ENCODE results near the gene LCE2A. TPM values are rescaled to one million over a fixed set of nuclear protein-coding genes. Genes with fewer than 3 reads are reported as not detected.
"Not testable (repeated sequence)": the region's sequence is repeated elsewhere in the genome, so short reads cannot be mapped to it uniquely, and the experiment has no call there.

LCE2A gene
- polyA plus RNA-seq, 1 donor (not counting 4 experiments of a cell fraction or from before 2014, with no cell fraction given) = 0.16 TPM

DNA sequence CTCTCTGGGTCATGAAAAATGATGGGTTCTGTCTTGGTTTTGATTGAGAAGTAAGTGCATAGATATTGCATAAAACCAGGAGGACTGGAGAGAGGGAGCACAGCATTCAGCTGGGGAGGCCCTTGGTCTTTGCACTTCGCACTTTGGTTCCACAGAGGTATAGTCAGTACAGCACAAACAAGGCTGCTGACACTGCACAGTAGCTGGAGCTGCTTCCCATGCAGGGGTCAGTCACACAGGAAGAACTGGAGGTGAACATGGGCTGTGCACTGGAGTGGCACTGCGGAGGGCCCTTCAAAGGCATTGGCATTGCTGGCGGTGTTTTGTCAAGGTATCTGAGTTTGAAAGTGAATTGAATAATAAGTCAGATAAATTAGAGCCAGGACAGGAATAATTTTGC is 39.5 kb upstream of the LCE2A start:
- dilution Hi-C loops (cut with MboI; ENCODE audit: extremely low pct_ligation_motif_present, low sequenced_read_pairs) = no loop called here
- H3K4me2 ChIP-seq (ENCODE audit: control insufficient read depth, extremely low read depth, insufficient read depth, low read depth, low read length) = no peak overlapping the region
- TF ChIP-seq, protein P1, sequence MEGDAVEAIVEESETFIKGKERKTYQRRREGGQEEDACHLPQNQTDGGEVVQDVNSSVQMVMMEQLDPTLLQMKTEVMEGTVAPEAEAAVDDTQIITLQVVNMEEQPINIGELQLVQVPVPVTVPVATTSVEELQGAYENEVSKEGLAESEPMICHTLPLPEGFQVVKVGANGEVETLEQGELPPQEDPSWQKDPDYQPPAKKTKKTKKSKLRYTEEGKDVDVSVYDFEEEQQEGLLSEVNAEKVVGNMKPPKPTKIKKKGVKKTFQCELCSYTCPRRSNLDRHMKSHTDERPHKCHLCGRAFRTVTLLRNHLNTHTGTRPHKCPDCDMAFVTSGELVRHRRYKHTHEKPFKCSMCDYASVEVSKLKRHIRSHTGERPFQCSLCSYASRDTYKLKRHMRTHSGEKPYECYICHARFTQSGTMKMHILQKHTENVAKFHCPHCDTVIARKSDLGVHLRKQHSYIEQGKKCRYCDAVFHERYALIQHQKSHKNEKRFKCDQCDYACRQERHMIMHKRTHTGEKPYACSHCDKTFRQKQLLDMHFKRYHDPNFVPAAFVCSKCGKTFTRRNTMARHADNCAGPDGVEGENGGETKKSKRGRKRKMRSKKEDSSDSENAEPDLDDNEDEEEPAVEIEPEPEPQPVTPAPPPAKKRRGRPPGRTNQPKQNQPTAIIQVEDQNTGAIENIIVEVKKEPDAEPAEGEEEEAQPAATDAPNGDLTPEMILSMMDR (optimal IDR thresholded peaks at IDR 0.05 in 1 of 3, IDR thresholded peaks at IDR 0.05 in 1 of 3, conservative IDR thresholded peaks at IDR 0.05 in 1 of 3; ENCODE audit: extremely low read depth in 1 of 3, insufficient read depth in 2 of 3, low read length in 3 of 3) = no peak
- TF ChIP-seq EZH2 (IDR thresholded peaks at IDR 0.05; ENCODE audit: low read length) = no peak

GRCh38 chr1:152663098-152663497 is 35.0 kb upstream of the LCE2A start, which contains the start of gene LCE2D:
Gene LCE2D, plus strand, starts transcription at chr1:152663380. Its CDS starts 726 bp downstream, at chr1:152664106.
- H3K27ac ChIP-seq (ENCODE audit: control insufficient read depth, insufficient read depth, low read length) = no peak within 1 kb of the TSS
- H3K79me2 ChIP-seq (ENCODE audit: control insufficient read depth, insufficient read depth, low read length) = no peaks in the 10 kb centered on the region
- TF ChIP-seq, protein P1 (optimal IDR thresholded peaks at IDR 0.05 in 1 of 3, IDR thresholded peaks at IDR 0.05 in 1 of 3, conservative IDR thresholded peaks at IDR 0.05 in 1 of 3; ENCODE audit: extremely low read depth in 1 of 3, insufficient read depth in 2 of 3, low read length in 3 of 3) = no peak
- TF ChIP-seq EZH2 (IDR thresholded peaks at IDR 0.05; ENCODE audit: low read length) = no peak
- no peaks in the 10 kb centered on the region for H3K9me3 ChIP-seq (ENCODE audit: control insufficient read depth, low read depth, low read length)
- no peak within 1 kb of the TSS for H3K4me2 ChIP-seq (ENCODE audit: control insufficient read depth, extremely low read depth, insufficient read depth, low read depth, low read length)
- H3K9ac ChIP-seq (ENCODE audit: control insufficient read depth, extremely low read depth, insufficient read depth, low read length) = no peak within 1 kb of the TSS
- DNase-seq (ENCODE audit: low read depth, low spot score) (no peak), FAIRE-seq (no peak)
- H3K27me3 ChIP-seq (ENCODE audit: control insufficient read depth, extremely low read depth, insufficient read depth, low read length) = peaks cover 18% of the 10 kb centered on the region
- H3K4me3 ChIP-seq (ENCODE audit: control insufficient read depth in 2 of 3, extremely low read depth in 1 of 3, insufficient read depth in 2 of 3, low read depth in 1 of 3, low read length in 3 of 3) = no peak within 1 kb of the TSS
- no peaks in the 10 kb centered on the region for H3K36me3 ChIP-seq (ENCODE audit: control insufficient read depth in 2 of 2, extremely low read depth in 1 of 2, insufficient read depth in 2 of 2, low read length in 2 of 2)
- no peaks in the 10 kb centered on the region for H3K9me1 ChIP-seq (ENCODE audit: control insufficient read depth, extremely low read depth, insufficient read depth, low read length)
- no peaks in the 10 kb centered on the region for H3K4me1 ChIP-seq (ENCODE audit: control insufficient read depth, extremely low read depth, insufficient read depth, low read length)
- dilution Hi-C loops (cut with MboI; ENCODE audit: extremely low pct_ligation_motif_present, low sequenced_read_pairs) = no loop called here
- no peak within 1 kb of the TSS for H2AFZ ChIP-seq (ENCODE audit: control insufficient read depth, low read length)
- H4K20me1 ChIP-seq (ENCODE audit: control insufficient read depth, extremely low read depth, insufficient read depth, low read length) = no peaks in the 10 kb centered on the region

More for the DNA sequence above, 39.5 kb upstream of the LCE2A start:
- no peak overlapping the region for H3K4me3 ChIP-seq (ENCODE audit: control insufficient read depth in 2 of 3, extremely low read depth in 1 of 3, insufficient read depth in 2 of 3, low read depth in 1 of 3, low read length in 3 of 3)
- DNase-seq (ENCODE audit: low read depth, low spot score) (no peak), FAIRE-seq (no peak)
- H3K36me3 ChIP-seq (ENCODE audit: control insufficient read depth in 2 of 2, extremely low read depth in 1 of 2, insufficient read depth in 2 of 2, low read length in 2 of 2) = no peaks in the 10 kb centered on the region
- peaks cover 7% of the 10 kb centered on the region for H3K27me3 ChIP-seq (ENCODE audit: control insufficient read depth, extremely low read depth, insufficient read depth, low read length)
- no peaks in the 10 kb centered on the region for H3K9me3 ChIP-seq (ENCODE audit: control insufficient read depth, low read depth, low read length)
- no peaks in the 10 kb centered on the region for H4K20me1 ChIP-seq (ENCODE audit: control insufficient read depth, extremely low read depth, insufficient read depth, low read length)
- no peak overlapping the region for H3K9ac ChIP-seq (ENCODE audit: control insufficient read depth, extremely low read depth, insufficient read depth, low read length)
- H3K79me2 ChIP-seq (ENCODE audit: control insufficient read depth, insufficient read depth, low read length) = no peaks in the 10 kb centered on the region
- H3K27ac ChIP-seq (ENCODE audit: control insufficient read depth, insufficient read depth, low read length) = no peak overlapping the region
- peaks cover 6% of the 10 kb centered on the region for H3K4me1 ChIP-seq (ENCODE audit: control insufficient read depth, extremely low read depth, insufficient read depth, low read length)
- no peak overlapping the region for H2AFZ ChIP-seq (ENCODE audit: control insufficient read depth, low read length)
- no peaks in the 10 kb centered on the region for H3K9me1 ChIP-seq (ENCODE audit: control insufficient read depth, extremely low read depth, insufficient read depth, low read length)

DNA sequence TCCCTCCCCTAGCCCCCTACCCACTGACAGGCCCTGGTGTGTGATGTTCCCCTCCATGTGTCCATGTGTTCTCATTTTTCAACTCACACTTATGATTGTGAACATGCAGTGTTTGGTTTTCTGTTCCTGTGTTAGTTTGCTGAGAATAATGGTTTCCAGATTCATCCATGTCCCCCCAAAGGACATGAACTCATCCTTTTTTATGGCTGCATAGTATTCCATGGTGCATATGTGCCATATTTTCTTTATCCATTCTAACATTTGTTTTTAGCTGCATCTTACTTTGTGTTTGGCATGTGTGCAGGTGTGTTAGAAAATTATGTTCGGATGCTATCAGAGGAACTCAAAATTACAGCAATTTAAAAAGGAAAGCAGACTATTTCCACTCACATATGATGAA is 32.0 kb upstream of the LCE2A start:
- H3K36me3 ChIP-seq (ENCODE audit: control insufficient read depth in 2 of 2, extremely low read depth in 1 of 2, insufficient read depth in 2 of 2, low read length in 2 of 2); H3K79me2 ChIP-seq (ENCODE audit: control insufficient read depth, insufficient read depth, low read length); H2AFZ ChIP-seq (ENCODE audit: control insufficient read depth, low read length); H3K9ac ChIP-seq (ENCODE audit: control insufficient read depth, extremely low read depth, insufficient read depth, low read length); DNase-seq (ENCODE audit: low read depth, low spot score); H3K4me3 ChIP-seq (ENCODE audit: control insufficient read depth in 2 of 3, extremely low read depth in 1 of 3, insufficient read depth in 2 of 3, low read depth in 1 of 3, low read length in 3 of 3); FAIRE-seq; H3K9me3 ChIP-seq (ENCODE audit: control insufficient read depth, low read depth, low read length); dilution Hi-C loops (cut with MboI; ENCODE audit: extremely low pct_ligation_motif_present, low sequenced_read_pairs); H3K27ac ChIP-seq (ENCODE audit: control insufficient read depth, insufficient read depth, low read length); H4K20me1 ChIP-seq (ENCODE audit: control insufficient read depth, extremely low read depth, insufficient read depth, low read length); H3K4me2 ChIP-seq (ENCODE audit: control insufficient read depth, extremely low read depth, insufficient read depth, low read depth, low read length); H3K4me1 ChIP-seq (ENCODE audit: control insufficient read depth, extremely low read depth, insufficient read depth, low read length); H3K9me1 ChIP-seq (ENCODE audit: control insufficient read depth, extremely low read depth, insufficient read depth, low read length): not testable (repeated sequence)
- peaks cover 18% of the 10 kb centered on the region for H3K27me3 ChIP-seq (ENCODE audit: control insufficient read depth, extremely low read depth, insufficient read depth, low read length)
